H1 (cell line): Measurements from ENCODE around the gene SUGP2. TPM values are rescaled to one million over a fixed set of nuclear protein-coding genes. Genes with fewer than 3 reads are reported as not detected.

Experiments
- CTCF ChIA-PET: fragments of 300-600 bp; sonication (Branson Sonifier 250); formaldehyde crosslinking; loops from one replicate; lab custom pipeline; 2021; ENCODE audit not compliant: partially characterized antibody; lab: Charles Lee
- POLR2A ChIA-PET: fragments of 300-600 bp; sonication (Branson Sonifier 250); formaldehyde crosslinking; loops from one replicate; lab custom pipeline; 2021; ENCODE audit warnings: inconsistent platforms; ENCODE audit not compliant: partially characterized antibody; lab: Charles Lee
- DNase-seq, 2 experiments: peaks; one replicate each; pipeline versions ENCODE4 v3.0.0 to v3.0.0-alpha.2; 2010 to 2022; ENCODE audit warnings: low spot score in 2 of 2, low read depth in 1 of 2, mixed read lengths in 1 of 2
- FAIRE-seq: peaks from 2 replicates; lab custom pipeline; 2011; peaks lifted over from hg19 to GRCh38; lab: Jason Lieb, UNC
- H2AFZ ChIP-seq: 2 replicates; pipeline ENCODE4 v1.8.1; 2012; ENCODE audit warnings: low read length, inconsistent platforms
- H2AK5ac ChIP-seq: 2 replicates; pipeline ENCODE4 v1.6.1; 2013; ENCODE audit warnings: low read depth, low read length
- H2BK120ac ChIP-seq: replicated peaks from 2 replicates; pipeline ENCODE3; 2013; ENCODE audit warnings: low read depth, low read length, inconsistent platforms
- H2BK12ac ChIP-seq: 2 replicates; pipeline ENCODE4 v1.6.1; 2013; ENCODE audit warnings: low read depth, low read length
- H2BK15ac ChIP-seq: 2 replicates; pipeline ENCODE4 v1.6.1; 2013; ENCODE audit warnings: low read length
- H2BK20ac ChIP-seq: 2 replicates; pipeline ENCODE4 v1.6.1; 2013; ENCODE audit warnings: low read length
- H2BK5ac ChIP-seq: 2 replicates; pipeline ENCODE4 v1.6.1; 2013; ENCODE audit warnings: low read depth, low read length
- H3K14ac ChIP-seq: 2 replicates; pipeline ENCODE4 v1.6.1; 2013; ENCODE audit warnings: inconsistent platforms; ENCODE audit not compliant: insufficient read length
- H3K18ac ChIP-seq: 2 replicates; pipeline ENCODE4 v1.6.1; 2013; ENCODE audit warnings: low read length; ENCODE audit errors: extremely low read depth
- H3K23ac ChIP-seq: 2 replicates; pipeline ENCODE4 v1.6.1; 2013; ENCODE audit warnings: inconsistent platforms; ENCODE audit not compliant: insufficient read length
- H3K23me2 ChIP-seq: 2 replicates; pipeline ENCODE4 v1.6.1; 2013; ENCODE audit warnings: low read depth, low read length
- H3K27ac ChIP-seq: 2 replicates; pipeline ENCODE4 v1.6.1; 2011; ENCODE audit warnings: low read depth, low read length, inconsistent platforms
- H3K27me3 ChIP-seq, 4 experiments: replicated peaks in 1 of 4; 1 replicate in 1 of 4; 2 replicates in 3 of 4; pipeline versions ENCODE4 v1.6.1 to v1.8.1; 2011 to 2013; ENCODE audit warnings: low read length in 3 of 4, mild to moderate bottlenecking in 3 of 4, inconsistent platforms in 2 of 4, mixed read lengths in 2 of 4, moderate library complexity in 1 of 4; ENCODE audit not compliant: control insufficient read depth in 3 of 4, insufficient read depth in 3 of 4; ENCODE audit errors: extremely low read depth in 1 of 4
- H3K36me3 ChIP-seq, 4 experiments: 2 replicates each; pipeline versions ENCODE4 v1.6.1 to v1.8.1; 2011 to 2013; ENCODE audit warnings: mild to moderate bottlenecking in 4 of 4, low read length in 3 of 4, moderate library complexity in 2 of 4, control low read depth in 1 of 4, inconsistent platforms in 1 of 4; ENCODE audit not compliant: insufficient read depth in 4 of 4, control insufficient read depth in 2 of 4
- H3K4ac ChIP-seq: replicated peaks from 2 replicates; pipeline ENCODE3; 2013; ENCODE audit warnings: low read length, low read depth, mixed read lengths, inconsistent platforms; ENCODE audit not compliant: insufficient read length
- H3K4me1 ChIP-seq, 4 experiments: replicated peaks in 1 of 4; 1 replicate in 1 of 4; 2 replicates in 3 of 4; pipeline versions ENCODE4 v1.6.1 to v1.8.1; 2011 to 2013; ENCODE audit warnings: low read length in 3 of 4, inconsistent platforms in 2 of 4, mixed read lengths in 1 of 4; ENCODE audit not compliant: insufficient read depth in 4 of 4, control insufficient read depth in 3 of 4
- H3K4me2 ChIP-seq, 2 experiments: 2 replicates each; pipeline versions ENCODE4 v1.6.1 to v1.8.1; 2011 to 2013; ENCODE audit warnings: low read depth in 2 of 2, low read length in 2 of 2, control low read depth in 1 of 2, inconsistent platforms in 1 of 2, mild to moderate bottlenecking in 1 of 2; ENCODE audit not compliant: insufficient read depth in 1 of 2
- H3K4me3 ChIP-seq, 4 experiments: fragments of 200-600, 300-600 bp in 1 of 4; sonication (generic), shearing (Covaris generic), sonication (Bioruptor Twin) in 1 of 4; 2 replicates each; pipeline versions ENCODE4 v1.5.1 to v1.8.1; 2011 to 2016; ENCODE audit warnings: low read length in 4 of 4, low read depth in 3 of 4, control low read depth in 2 of 4, inconsistent platforms in 2 of 4, mild to moderate bottlenecking in 2 of 4, mixed read lengths in 1 of 4, moderate library complexity in 1 of 4; ENCODE audit not compliant: insufficient read depth in 2 of 4; ENCODE audit errors: extremely low read depth in 1 of 4
- H3K56ac ChIP-seq: replicated peaks from 2 replicates; pipeline ENCODE3; 2013; ENCODE audit warnings: low read depth, mild to moderate bottlenecking, mixed read lengths, low read length, inconsistent platforms; ENCODE audit not compliant: insufficient read length
- H3K79me1 ChIP-seq: 2 replicates; pipeline ENCODE4 v1.6.1; 2013; ENCODE audit warnings: low read depth, low read length, control low read depth
- H3K79me2 ChIP-seq, 2 experiments: 2 replicates each; pipeline versions ENCODE4 v1.6.1 to v1.8.1; 2012 to 2013; ENCODE audit warnings: low read length in 2 of 2, mild to moderate bottlenecking in 2 of 2, inconsistent platforms in 1 of 2; ENCODE audit not compliant: insufficient read depth in 2 of 2, control insufficient read depth in 1 of 2
- H3K9ac ChIP-seq, 4 experiments: replicated peaks in 1 of 4; 1 replicate in 1 of 4; 2 replicates in 3 of 4; pipeline versions ENCODE4 v1.6.1 to v1.8.1; 2011 to 2013; ENCODE audit warnings: low read depth in 3 of 4, low read length in 3 of 4, control low read depth in 2 of 4, mild to moderate bottlenecking in 2 of 4, moderate library complexity in 2 of 4, inconsistent platforms in 1 of 4; ENCODE audit errors: extremely low read depth in 1 of 4
- H3K9me3 ChIP-seq, 2 experiments: 2 replicates each; pipeline versions ENCODE4 v1.6.1 to v1.8.1; 2012 to 2013; ENCODE audit warnings: mild to moderate bottlenecking in 2 of 2, moderate library complexity in 2 of 2, control low read depth in 1 of 2, inconsistent platforms in 1 of 2, low read depth in 1 of 2, low read length in 1 of 2, mixed read lengths in 1 of 2; ENCODE audit not compliant: insufficient read depth in 2 of 2
- H4K20me1 ChIP-seq, 2 experiments: replicated peaks in 1 of 2; 2 replicates each; pipeline versions ENCODE3 to v1.8.1; 2011 to 2013; ENCODE audit warnings: inconsistent platforms in 2 of 2, low read length in 2 of 2, mild to moderate bottlenecking in 1 of 2; ENCODE audit not compliant: insufficient read depth in 2 of 2, control insufficient read depth in 1 of 2
- H4K5ac ChIP-seq: 2 replicates; pipeline ENCODE4 v1.6.1; 2013; ENCODE audit warnings: low read length, low read depth, mixed read lengths, inconsistent platforms; ENCODE audit not compliant: insufficient read length
- H4K8ac ChIP-seq: 2 replicates; pipeline ENCODE4 v1.8.0; 2013; ENCODE audit warnings: mild to moderate bottlenecking, moderate library complexity, low read length, inconsistent platforms; ENCODE audit not compliant: insufficient read depth; ENCODE audit errors: extremely low read depth
- H4K91ac ChIP-seq: replicated peaks from 2 replicates; pipeline ENCODE3; 2013; ENCODE audit warnings: low read length, mixed read lengths, inconsistent platforms; ENCODE audit not compliant: insufficient read length
- ASH2L ChIP-seq: fragments of 200-600, 300-600 bp; sonication (generic); IDR thresholded peaks from one replicate; pipeline ENCODE4 v1.7.1; 2017; ENCODE audit warnings: low read length
- CEBPB ChIP-seq: IDR thresholded peaks from 2 replicates; pipeline ENCODE4 v1.6.1; 2012; ENCODE audit warnings: low read depth, low read length
- EGR1 ChIP-seq: IDR thresholded peaks from 2 replicates; pipeline ENCODE4 v1.6.1; 2011; ENCODE audit warnings: low read depth, low read length, borderline replicate concordance
- POU5F1 ChIP-seq: IDR thresholded peaks from 2 replicates; pipeline ENCODE4 v1.6.1; 2011; ENCODE audit warnings: low read depth, mild to moderate bottlenecking, low read length, moderate library complexity
- RXRA ChIP-seq: IDR thresholded peaks from 2 replicates; pipeline ENCODE4 v1.6.1; 2011; ENCODE audit warnings: low read depth, mild to moderate bottlenecking, low read length, moderate library complexity; ENCODE audit not compliant: insufficient read depth
- SAP30 ChIP-seq: fragments of 300-600 bp; sonication (generic); IDR thresholded peaks from 2 replicates; pipeline ENCODE4 v1.7.1; 2012; ENCODE audit warnings: low read length, moderate library complexity, mild to moderate bottlenecking, inconsistent platforms; ENCODE audit not compliant: insufficient read depth, insufficient replicate concordance
- TAF1 ChIP-seq: IDR thresholded peaks from 2 replicates; pipeline ENCODE4 v1.6.1; 2011; ENCODE audit warnings: mild to moderate bottlenecking, low read depth, low read length
- TBP ChIP-seq: IDR thresholded peaks from 2 replicates; pipeline ENCODE4 v1.6.1; 2011; ENCODE audit warnings: low read depth, low read length, improper control_type of control experiment
- WGBS, 2 experiments: shearing (Covaris generic) in 1 of 2; methylation state at CpG; one replicate each; pipeline versions ENCODE4 v1.1.6 to v1.1.7; 2013 to 2015; ENCODE audit warnings: low lambda C conversion rate in 2 of 2, mixed read lengths in 2 of 2, inconsistent platforms in 1 of 2, low coverage in 1 of 2, missing lambda C conversion rate in 1 of 2; ENCODE audit not compliant: insufficient replicate concordance in 2 of 2, insufficient coverage in 1 of 2, insufficient read length in 1 of 2; ENCODE audit errors: extremely low coverage in 1 of 2, missing lambda C conversion rate in 1 of 2; 5-methylcytosine and 5-hydroxymethylcytosine counted together
- polyA plus RNA-seq, 7 experiments: library from polyadenylated mRNA; depleted of rRNA in 3 of 7; stranded (reverse) in 5 of 7; unstranded in 2 of 7; fragments of >200 nt in 5 of 7; fragments of 200-250 nt in 2 of 7; gene quantifications; 1 replicate in 5 of 7; 2 replicates in 1 of 7; 4 replicates in 1 of 7; pipeline versions ENCODE4 v1.2.1 to v1.2.3, GENCODE V29; 2011 to 2013; ENCODE audit warnings: missing spikeins in 2 of 7, mixed read lengths in 2 of 7
- total RNA-seq: library from RNA; stranded (reverse); fragmentation: NEBNext Ultra II Directional; extraction: Animal tissue kit (Norgen Biotek cat#: 25700); gene quantifications from 2 replicates; pipeline ENCODE4 v1.2.1, GENCODE V29; 2021
- TF ChIP-seq, protein P1 (sequence below): IDR thresholded peaks from 2 replicates; pipeline ENCODE4 v1.6.1; 2011; ENCODE audit warnings: low read length, improper control_type of control experiment
- TF ChIP-seq, protein P2 (sequence below): IDR thresholded peaks from 2 replicates; pipeline ENCODE4 v1.6.1; 2011; ENCODE audit warnings: low read depth, mild to moderate bottlenecking, low read length; ENCODE audit not compliant: insufficient read depth
- TF ChIP-seq, protein P3 (sequence below): IDR thresholded peaks from 2 replicates; pipeline ENCODE4 v1.6.1; 2012; ENCODE audit warnings: inconsistent platforms

Gene SUGP2
- total and polyA plus RNA-seq, 2 of the 8 experiments (the other 6 are each of a cell fraction or from before 2014, with no cell fraction given) = 57.7 to 114 TPM

DNA sequence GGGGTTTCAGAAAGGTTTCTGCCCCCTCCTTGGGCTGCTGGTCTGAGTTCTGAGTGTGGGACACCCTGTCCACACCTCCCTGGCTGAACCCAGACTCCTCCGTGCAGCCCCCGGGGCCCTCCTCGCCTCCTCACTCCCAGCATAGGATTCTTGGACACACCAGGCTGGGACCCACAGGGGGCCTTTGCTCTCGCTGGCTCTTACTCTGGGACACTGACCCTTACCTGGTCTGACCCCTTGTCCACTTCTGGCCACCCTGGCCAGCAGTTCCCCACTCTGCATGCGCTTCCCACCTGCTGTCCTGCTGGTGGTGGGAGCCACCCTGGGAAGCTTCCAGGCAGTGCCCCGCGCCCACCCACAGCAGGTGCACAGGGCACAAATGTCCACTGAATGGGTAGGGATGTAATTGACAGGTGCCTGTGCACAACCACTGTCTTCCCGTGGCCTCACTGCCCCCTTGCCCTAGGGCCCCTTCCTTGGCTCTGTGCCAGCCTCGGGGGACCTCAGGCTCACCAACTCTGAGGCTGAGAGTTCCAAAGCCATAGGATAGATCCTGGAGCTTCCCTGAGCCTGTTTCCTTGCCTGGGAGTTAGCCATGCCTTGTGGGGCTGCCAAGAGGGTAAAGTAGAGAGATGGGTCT, 23.4 kb upstream of the SUGP2 start:
- no peak overlapping the region for H2BK5ac ChIP-seq
- no peak overlapping the region for H4K8ac ChIP-seq
- ChIA-PET CTCF (interaction anchor here (0.6 to 6.8 kb wide), 4 partner anchors 59 to 1139 kb away, joined by 3 to 58 read pairs (median 5); no protein-coding TSS in a partner anchor), POLR2A (interaction anchor here (0.9 to 1.9 kb wide), 2 partner anchors 49 to 60 kb away, joined by 3 to 4 read pairs; no protein-coding TSS in a partner anchor)
- H3K9ac ChIP-seq = no peak overlapping the region
- H2BK120ac ChIP-seq = no peak overlapping the region
- no peak overlapping the region for H3K4me3 ChIP-seq
- H2AFZ ChIP-seq = no peak overlapping the region
- 91% methylated on average over 9 of the region's 9 CpGs; no CpG with 5 or more reads in 1 of the 2 experiments for WGBS, 2 experiments
- H2BK20ac ChIP-seq = no peak overlapping the region
- no peak overlapping the region for H3K4ac ChIP-seq
- H2AK5ac ChIP-seq = no peak overlapping the region
- no peak overlapping the region for H2BK15ac ChIP-seq
- DNase-seq = no peak
- H3K27ac ChIP-seq = no peak overlapping the region
- no peak overlapping the region for H3K56ac ChIP-seq
- no peak overlapping the region for H3K14ac ChIP-seq
- H3K23ac ChIP-seq = no peak overlapping the region
- peaks cover 3% of the 10 kb centered on the region; the same call in 1 of the 2 replicates for H3K79me1 ChIP-seq
- H4K91ac ChIP-seq = no peak overlapping the region
- no peak overlapping the region for H3K18ac ChIP-seq
- H2BK12ac ChIP-seq = no peak overlapping the region
- no peaks in the 10 kb centered on the region for H3K23me2 ChIP-seq
- no peak for FAIRE-seq
- no peaks in the 10 kb centered on the region for H3K79me2 ChIP-seq
- H3K9me3 ChIP-seq = no peaks in the 10 kb centered on the region
- H3K36me3 ChIP-seq = peaks cover 20 to 45% (median 38%) of the 10 kb centered on the region in 4 experiments
- peaks cover 0 to 2% (median 0%) of the 10 kb centered on the region in 4 experiments; a peak in 2 of 7 replicates for H3K27me3 ChIP-seq
- H4K5ac ChIP-seq = no peak overlapping the region
- H4K20me1 ChIP-seq = peaks cover 20 to 28% of the 10 kb centered on the region in 2 experiments
- H3K4me1 ChIP-seq = no peaks in the 10 kb centered on the region
- H3K4me2 ChIP-seq = no peak overlapping the region
- TF ChIP-seq TAF1 (no peak), ASH2L (no peak), SAP30 (no peak), POU5F1 (no peak), CEBPB (no peak), TBP (no peak), EGR1 (no peak), RXRA (no peak)
- TF ChIP-seq, protein P1, sequence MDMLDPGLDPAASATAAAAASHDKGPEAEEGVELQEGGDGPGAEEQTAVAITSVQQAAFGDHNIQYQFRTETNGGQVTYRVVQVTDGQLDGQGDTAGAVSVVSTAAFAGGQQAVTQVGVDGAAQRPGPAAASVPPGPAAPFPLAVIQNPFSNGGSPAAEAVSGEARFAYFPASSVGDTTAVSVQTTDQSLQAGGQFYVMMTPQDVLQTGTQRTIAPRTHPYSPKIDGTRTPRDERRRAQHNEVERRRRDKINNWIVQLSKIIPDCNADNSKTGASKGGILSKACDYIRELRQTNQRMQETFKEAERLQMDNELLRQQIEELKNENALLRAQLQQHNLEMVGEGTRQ = no peak
- TF ChIP-seq, protein P2, sequence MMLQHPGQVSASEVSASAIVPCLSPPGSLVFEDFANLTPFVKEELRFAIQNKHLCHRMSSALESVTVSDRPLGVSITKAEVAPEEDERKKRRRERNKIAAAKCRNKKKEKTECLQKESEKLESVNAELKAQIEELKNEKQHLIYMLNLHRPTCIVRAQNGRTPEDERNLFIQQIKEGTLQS = no peak
- TF ChIP-seq, protein P3, sequence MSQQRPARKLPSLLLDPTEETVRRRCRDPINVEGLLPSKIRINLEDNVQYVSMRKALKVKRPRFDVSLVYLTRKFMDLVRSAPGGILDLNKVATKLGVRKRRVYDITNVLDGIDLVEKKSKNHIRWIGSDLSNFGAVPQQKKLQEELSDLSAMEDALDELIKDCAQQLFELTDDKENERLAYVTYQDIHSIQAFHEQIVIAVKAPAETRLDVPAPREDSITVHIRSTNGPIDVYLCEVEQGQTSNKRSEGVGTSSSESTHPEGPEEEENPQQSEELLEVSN = no peak
